Trophoblast cell (in vitro differentiated cells and primary cell): Measurements from ENCODE around the gene CAMK2N2.
A peak's percentile ranks its signal among the peaks of the same experiment; 100 is the strongest.

Experiments
- DNase-seq, 2 donors: peaks; one replicate each; pipeline ENCODE4 v3.0.0-alpha.2; 2016
- H2AFZ ChIP-seq: 2 replicates; pipeline ENCODE4 v1.6.1; 2013; ENCODE audit warnings: low read length, moderate library complexity, mild to moderate bottlenecking; ENCODE audit not compliant: insufficient read depth, poor library complexity
- H2AK5ac ChIP-seq: 2 replicates; pipeline ENCODE4 v1.6.1; 2013; ENCODE audit warnings: mild to moderate bottlenecking, low read length
- H2BK120ac ChIP-seq: 2 replicates; pipeline ENCODE4 v1.6.1; 2013; ENCODE audit warnings: low read length, mild to moderate bottlenecking, moderate library complexity; ENCODE audit not compliant: insufficient read depth, poor library complexity
- H2BK12ac ChIP-seq: 2 replicates; pipeline ENCODE4 v1.6.1; 2013; ENCODE audit warnings: mild to moderate bottlenecking, low read length, moderate library complexity
- H2BK5ac ChIP-seq: 2 replicates; pipeline ENCODE4 v1.6.1; 2013; ENCODE audit warnings: low read length, low read depth, moderate library complexity, mild to moderate bottlenecking; ENCODE audit not compliant: poor library complexity
- H3K14ac ChIP-seq: 2 replicates; pipeline ENCODE4 v1.6.1; 2013; ENCODE audit warnings: mild to moderate bottlenecking, low read length
- H3K18ac ChIP-seq: 2 replicates; pipeline ENCODE4 v1.6.1; 2013; ENCODE audit warnings: mild to moderate bottlenecking, low read length
- H3K23ac ChIP-seq: 2 replicates; pipeline ENCODE4 v1.6.1; 2013; ENCODE audit warnings: low read length
- H3K27ac ChIP-seq: 2 replicates; pipeline ENCODE4 v1.5.1; 2013; ENCODE audit warnings: low read depth, mild to moderate bottlenecking, inconsistent platforms, low read length, moderate library complexity
- H3K27me3 ChIP-seq: 2 replicates; pipeline ENCODE4 v1.6.1; 2013; ENCODE audit warnings: inconsistent platforms, mild to moderate bottlenecking, low read length, moderate library complexity; ENCODE audit not compliant: insufficient read depth
- H3K36me3 ChIP-seq, 2 experiments: 1 replicate in 1 of 2; 2 replicates in 1 of 2; pipeline ENCODE4 v1.6.1; 2013; ENCODE audit warnings: low read length in 2 of 2, mild to moderate bottlenecking in 2 of 2, moderate library complexity in 1 of 2; ENCODE audit not compliant: insufficient read depth in 2 of 2, control insufficient read depth in 1 of 2
- H3K4ac ChIP-seq: 2 replicates; pipeline ENCODE4 v1.6.1; 2013; ENCODE audit warnings: low read depth, mild to moderate bottlenecking, low read length, moderate library complexity
- H3K4me1 ChIP-seq, 2 experiments: 1 replicate in 1 of 2; 2 replicates in 1 of 2; pipeline ENCODE4 v1.6.1; 2013; ENCODE audit warnings: low read length in 2 of 2, mild to moderate bottlenecking in 2 of 2, moderate library complexity in 1 of 2; ENCODE audit not compliant: insufficient read depth in 2 of 2, control insufficient read depth in 1 of 2
- H3K4me2 ChIP-seq: 2 replicates; pipeline ENCODE4 v1.6.1; 2013; ENCODE audit warnings: inconsistent platforms, mild to moderate bottlenecking, low read length, moderate library complexity
- H3K4me3 ChIP-seq: 2 replicates; pipeline ENCODE4 v1.5.1; 2013; ENCODE audit warnings: mild to moderate bottlenecking, low read depth, low read length, inconsistent platforms
- H3K79me1 ChIP-seq: one replicate; pipeline ENCODE4 v1.6.1; 2013; ENCODE audit warnings: low read length
- H3K79me2 ChIP-seq: 2 replicates; pipeline ENCODE4 v1.6.1; 2013; ENCODE audit warnings: low read length, mild to moderate bottlenecking; ENCODE audit not compliant: control insufficient read depth, insufficient read depth, poor library complexity
- H3K9ac ChIP-seq: 2 replicates; pipeline ENCODE4 v1.6.1; 2013; ENCODE audit warnings: mild to moderate bottlenecking, low read length
- H3K9me3 ChIP-seq: 2 replicates; pipeline ENCODE4 v1.6.1; 2013; ENCODE audit warnings: low read depth, mild to moderate bottlenecking, control low read depth, inconsistent platforms, low read length; ENCODE audit not compliant: insufficient read depth
- H4K12ac ChIP-seq: 2 replicates; pipeline ENCODE4 v1.6.1; 2013; ENCODE audit warnings: low read depth, mild to moderate bottlenecking, low read length, moderate library complexity
- H4K8ac ChIP-seq: 2 replicates; pipeline ENCODE4 v1.6.1; 2013; ENCODE audit warnings: low read depth, mild to moderate bottlenecking, low read length, moderate library complexity
- H4K91ac ChIP-seq: one replicate; pipeline ENCODE4 v1.6.1; 2013; ENCODE audit warnings: low read depth, mild to moderate bottlenecking, low read length, moderate library complexity
- WGBS: extraction: QIAGEN DNeasy Blood & Tissue Kit; methylation state at CpG from one replicate; pipeline ENCODE4 v1.1.7; 2013; ENCODE audit warnings: missing lambda C conversion rate; ENCODE audit not compliant: insufficient read length, insufficient coverage; ENCODE audit errors: extremely low coverage; 5-methylcytosine and 5-hydroxymethylcytosine counted together

Gene CAMK2N2

DNA sequence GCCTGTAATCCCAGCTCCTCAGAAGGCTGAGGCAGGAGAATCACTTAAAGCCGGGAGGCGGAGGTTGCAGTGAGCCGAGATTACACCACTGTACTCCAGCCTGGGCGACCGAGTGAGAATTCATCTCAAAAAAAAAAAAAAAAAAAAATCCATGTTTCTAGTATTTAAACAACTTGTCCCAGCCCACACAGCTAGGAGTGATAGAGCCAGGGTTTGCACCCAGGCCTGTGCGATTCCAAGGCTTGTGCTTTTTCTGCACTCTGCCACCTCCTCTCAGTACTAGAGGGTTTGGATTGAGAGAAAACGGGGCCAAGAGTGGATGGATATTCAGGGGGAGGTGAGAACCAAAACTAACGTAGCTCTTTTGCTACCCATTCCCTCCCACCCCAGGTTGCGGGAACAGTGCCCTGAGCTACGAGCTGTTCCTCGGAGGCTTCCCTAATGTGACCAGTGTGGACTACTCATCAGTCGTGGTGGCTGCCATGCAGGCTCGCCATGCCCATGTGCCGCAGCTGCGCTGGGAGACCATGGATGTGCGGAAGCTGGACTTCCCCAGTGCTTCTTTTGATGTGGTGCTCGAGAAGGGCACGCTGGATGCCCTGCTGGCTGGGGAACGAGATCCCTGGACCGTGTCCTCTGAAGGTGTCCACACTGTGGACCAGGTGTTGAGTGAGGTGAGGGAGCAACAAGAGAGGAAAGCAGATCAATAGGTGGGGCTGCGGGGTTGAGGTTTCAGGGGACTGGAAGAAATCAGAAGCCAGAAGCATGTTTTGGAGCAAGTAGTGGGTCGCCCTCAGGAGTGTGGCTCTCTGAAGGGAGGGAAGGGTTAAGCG lies 4.1 kb downstream of the CAMK2N2 start:
- no peak overlapping the region for H3K4me3 ChIP-seq
- H2AK5ac ChIP-seq: no peak overlapping the region
- H4K12ac ChIP-seq: no peak overlapping the region
- no peak overlapping the region for H2BK12ac ChIP-seq
- no peak overlapping the region for H3K27ac ChIP-seq
- no peaks in the 10 kb centered on the region for H3K36me3 ChIP-seq
- H3K18ac ChIP-seq: no peak overlapping the region
- H3K4me1 ChIP-seq: peaks cover 13 to 14% of the 10 kb centered on the region in 2 experiments
- H3K23ac ChIP-seq: no peak overlapping the region
- WGBS: no CpG with 5 or more reads among the region's 23 CpGs
- H2BK120ac ChIP-seq: no peak overlapping the region
- H3K14ac ChIP-seq: no peak overlapping the region
- H3K79me1 ChIP-seq: no peaks in the 10 kb centered on the region
- no peak overlapping the region for H2AFZ ChIP-seq
- no peak overlapping the region for H4K91ac ChIP-seq
- H3K27me3 ChIP-seq: peaks cover 26% of the 10 kb centered on the region
- no peak overlapping the region for H3K4me2 ChIP-seq
- H3K79me2 ChIP-seq: no peaks in the 10 kb centered on the region
- no peak overlapping the region for H4K8ac ChIP-seq
- no peak overlapping the region for H3K4ac ChIP-seq
- H2BK5ac ChIP-seq: no peak overlapping the region
- H3K9ac ChIP-seq: no peak overlapping the region
- H3K9me3 ChIP-seq: peaks cover 5% of the 10 kb centered on the region
- no peak for DNase-seq

- peaks cover 12% of the 10 kb centered on the region for H3K27me3 ChIP-seq
- no peaks in the 10 kb centered on the region for H3K79me1 ChIP-seq
- DNase-seq: no peak
- no peak overlapping the region for H3K18ac ChIP-seq
- no peak overlapping the region for H2BK12ac ChIP-seq
- H3K27ac ChIP-seq: no peak overlapping the region
- H2BK5ac ChIP-seq: no peak overlapping the region
- no peak overlapping the region for H4K8ac ChIP-seq
- H3K4me2 ChIP-seq: no peak overlapping the region
- no peak overlapping the region for H3K4ac ChIP-seq
- no peak overlapping the region for H2AK5ac ChIP-seq
- H4K91ac ChIP-seq: no peak overlapping the region
- H3K14ac ChIP-seq: no peak overlapping the region
- H3K23ac ChIP-seq: no peak overlapping the region
- H3K4me3 ChIP-seq: no peak overlapping the region
- no peak overlapping the region for H3K9ac ChIP-seq
- H3K79me2 ChIP-seq: no peaks in the 10 kb centered on the region
- H3K9me3 ChIP-seq: no peaks in the 10 kb centered on the region
- H4K12ac ChIP-seq: no peak overlapping the region
- H3K4me1 ChIP-seq: peaks cover 4% of the 10 kb centered on the region in 2 experiments
- H2BK120ac ChIP-seq: no peak overlapping the region
- WGBS: no CpG with 5 or more reads among the region's 3 CpGs
- no peak overlapping the region for H2AFZ ChIP-seq
- no peaks in the 10 kb centered on the region for H3K36me3 ChIP-seq
These were observed 5.9 kb downstream of the CAMK2N2 start for GRCh38 chr3:184255291-184256039.

GRCh38 chr3:184250167-184250828 lies 11.1 kb downstream of the CAMK2N2 start:
- Histone ChIP-seq H3K9me3 (peaks cover 2% of the 10 kb centered on the region), H3K4me3 (peak overlapping the region; percentile 86), H4K8ac (peak overlapping the region; percentile 87), H3K27me3 (no peaks in the 10 kb centered on the region), H3K18ac (no peak overlapping the region), H3K9ac (peak overlapping the region; percentile 90), H3K79me2 (peaks cover 10% of the 10 kb centered on the region), H2BK5ac (peak overlapping the region; percentile 11), H3K36me3 (peaks cover 2 to 4% of the 10 kb centered on the region in 2 experiments), H4K91ac (peak overlapping the region; percentile 62), H3K4me1 (peaks cover 0 to 4% of the 10 kb centered on the region in 2 experiments), H4K12ac (no peak overlapping the region), H2BK120ac (no peak overlapping the region), H2BK12ac (no peak overlapping the region), H3K14ac (no peak overlapping the region), H3K79me1 (peaks cover 13% of the 10 kb centered on the region), H3K4ac (no peak overlapping the region), H3K23ac (no peak overlapping the region), H2AK5ac (no peak overlapping the region), H3K4me2 (peak overlapping the region; percentile 92), H2AFZ (peak overlapping the region; percentile 64), H3K27ac (peak overlapping the region; percentile 57)
- peak; percentile 91 to 99 for DNase-seq
- WGBS: no CpG with 5 or more reads among the region's 20 CpGs

DNA sequence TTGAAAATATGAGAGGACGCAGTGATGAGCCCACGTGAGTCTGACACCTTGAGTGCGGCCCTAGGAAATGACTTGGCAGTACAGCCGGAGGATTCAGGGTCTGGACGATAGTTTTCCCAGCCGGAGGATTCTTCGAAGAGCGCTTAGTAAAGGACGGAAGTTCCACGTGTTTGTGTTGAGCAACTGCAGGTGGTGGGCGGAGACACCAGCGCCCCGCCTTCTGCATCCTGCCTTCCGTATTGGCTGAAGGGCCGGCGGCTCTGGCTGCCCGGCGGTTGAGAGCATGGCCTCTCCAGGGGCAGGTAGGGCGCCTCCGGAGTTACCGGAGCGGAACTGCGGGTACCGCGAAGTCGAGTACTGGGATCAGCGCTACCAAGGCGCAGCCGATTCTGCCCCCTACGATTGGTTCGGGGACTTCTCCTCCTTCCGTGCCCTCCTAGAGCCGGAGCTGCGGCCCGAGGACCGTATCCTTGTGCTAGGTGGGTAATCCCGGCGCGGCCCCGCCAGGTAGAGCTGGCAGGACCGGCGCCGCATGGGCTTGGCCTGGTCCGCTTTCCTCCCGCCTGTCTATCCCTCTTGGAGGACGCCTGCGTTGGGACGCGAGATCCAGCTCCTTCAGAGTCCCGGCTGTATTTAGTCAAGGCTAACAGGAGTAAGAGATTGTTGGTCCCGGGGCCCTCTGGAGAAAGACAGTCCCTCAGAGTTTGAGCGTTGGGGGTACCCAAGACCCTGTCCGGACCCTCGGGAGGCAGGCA lies 11.8 kb downstream of the CAMK2N2 start, which contains the start of gene EEF1AKMT4:
TSS of gene EEF1AKMT4 (plus strand) at position 261 of the 755 bp plus-strand sequence. CDS start at position 284, 23 bp downstream.
- peak; percentile 99 for DNase-seq
- peak within 1 kb of the TSS; percentile 95 for H2AFZ ChIP-seq
- H3K36me3 ChIP-seq: peaks cover 9 to 11% of the 10 kb centered on the region in 2 experiments
- peak within 1 kb of the TSS; percentile 60 for H3K27ac ChIP-seq
- peaks cover 10% of the 10 kb centered on the region for H3K79me2 ChIP-seq
- H2AK5ac ChIP-seq: no peak within 1 kb of the TSS
- WGBS: no CpG with 5 or more reads among the region's 54 CpGs
- H3K4ac ChIP-seq: peak within 1 kb of the TSS; percentile 77
- H3K27me3 ChIP-seq: no peaks in the 10 kb centered on the region
- H4K12ac ChIP-seq: peak within 1 kb of the TSS; percentile 93
- H3K4me3 ChIP-seq: peak within 1 kb of the TSS; percentile 100
- peaks cover 0 to 4% of the 10 kb centered on the region in 2 experiments for H3K4me1 ChIP-seq
- H3K4me2 ChIP-seq: peak within 1 kb of the TSS; percentile 92
- H3K23ac ChIP-seq: peak within 1 kb of the TSS; percentile 16
- H2BK120ac ChIP-seq: peak within 1 kb of the TSS; percentile 61
- peak within 1 kb of the TSS; percentile 95 for H3K14ac ChIP-seq
- peaks cover 2% of the 10 kb centered on the region for H3K9me3 ChIP-seq
- no peak within 1 kb of the TSS for H2BK12ac ChIP-seq
- peak within 1 kb of the TSS; percentile 98 for H4K8ac ChIP-seq
- H4K91ac ChIP-seq: peak within 1 kb of the TSS; percentile 79
- H3K18ac ChIP-seq: peak within 1 kb of the TSS; percentile 93
- H3K9ac ChIP-seq: peak within 1 kb of the TSS; percentile 90
- peaks cover 13% of the 10 kb centered on the region for H3K79me1 ChIP-seq
- peak within 1 kb of the TSS; percentile 83 for H2BK5ac ChIP-seq
